Loucy (cell line): ENCODE data around the gene SPATA25.

ENCODE experiments used
- H2AFZ ChIP-seq: fragments of 200-600 bp; sonication (generic); 2 replicates; pipeline ENCODE4 v1.6.0; 2016; ENCODE audit warnings: antibody characterized with exemption, mild to moderate bottlenecking, low read length, moderate library complexity
- H3F3A ChIP-seq: fragments of 200-600 bp; 2 replicates; pipeline ENCODE4 v1.6.0; 2016; ENCODE audit warnings: antibody characterized with exemption, low read depth, mild to moderate bottlenecking
- H3K27me3 ChIP-seq: fragments of 200-600 bp; sonication (generic); 2 replicates; pipeline ENCODE4 v1.6.1; 2014; ENCODE audit warnings: low read length, mild to moderate bottlenecking; ENCODE audit not compliant: insufficient read depth, poor library complexity, severe bottlenecking
- H3K36me3 ChIP-seq: fragments of 200-600 bp; sonication (generic); 2 replicates; pipeline ENCODE4 v1.6.1; 2016; ENCODE audit warnings: low read length; ENCODE audit not compliant: insufficient read depth
- H3K4me1 ChIP-seq: fragments of 200-600 bp; sonication (generic); 2 replicates; pipeline ENCODE4 v1.5.1; 2014; ENCODE audit warnings: low read length, mild to moderate bottlenecking; ENCODE audit not compliant: insufficient read depth, poor library complexity, severe bottlenecking
- H3K4me2 ChIP-seq: fragments of 200-600 bp; sonication (generic); 2 replicates; pipeline ENCODE4 v1.6.0; 2014; ENCODE audit warnings: antibody characterized with exemption, low read length, low read depth, mild to moderate bottlenecking; ENCODE audit not compliant: poor library complexity, severe bottlenecking
- H3K4me3 ChIP-seq: fragments of 200-600 bp; sonication (generic); 2 replicates; pipeline ENCODE4 v1.5.1; 2014; ENCODE audit warnings: low read length, mild to moderate bottlenecking, mixed read lengths; ENCODE audit not compliant: poor library complexity, severe bottlenecking
- H3K79me2 ChIP-seq: fragments of 200-600 bp; sonication (generic); 2 replicates; pipeline ENCODE4 v1.6.1; 2014; ENCODE audit warnings: low read length; ENCODE audit not compliant: insufficient read depth
- H3K9ac ChIP-seq: fragments of 200-600 bp; sonication (generic); 2 replicates; pipeline ENCODE4 v1.6.0; 2014; ENCODE audit warnings: mild to moderate bottlenecking, low read depth, low read length, moderate library complexity; ENCODE audit not compliant: poor library complexity, severe bottlenecking
- H3K9me2 ChIP-seq: fragments of 200-600 bp; sonication (generic); replicated peaks from 2 replicates; pipeline ENCODE4 v1.6.1; 2016; ENCODE audit warnings: low read depth, low read length, mixed read lengths
- H3K9me3 ChIP-seq: fragments of 200-600 bp; sonication (generic); 2 replicates; pipeline ENCODE4 v1.6.1; 2014; ENCODE audit warnings: mild to moderate bottlenecking, antibody characterized with exemption, low read length, low read depth; ENCODE audit not compliant: insufficient read depth
- H4K20me1 ChIP-seq: fragments of 200-600 bp; sonication (generic); 2 replicates; pipeline ENCODE4 v1.6.0; 2014; ENCODE audit warnings: antibody characterized with exemption, low read length, mild to moderate bottlenecking; ENCODE audit not compliant: insufficient read depth, poor library complexity, severe bottlenecking
- CTCF ChIP-seq: fragments of 200-600 bp; sonication (generic); conservative IDR thresholded peaks from 2 replicates; pipeline ENCODE4 v1.5.1; 2014; ENCODE audit warnings: mild to moderate bottlenecking, antibody characterized with exemption, low read length
- EZH2phosphoT487 ChIP-seq: fragments of 200-600 bp; IDR thresholded peaks from 2 replicates; pipeline ENCODE4 v1.6.1; 2018; ENCODE audit warnings: antibody characterized with exemption, mild to moderate bottlenecking, moderate library complexity, borderline replicate concordance

Gene SPATA25

DNA sequence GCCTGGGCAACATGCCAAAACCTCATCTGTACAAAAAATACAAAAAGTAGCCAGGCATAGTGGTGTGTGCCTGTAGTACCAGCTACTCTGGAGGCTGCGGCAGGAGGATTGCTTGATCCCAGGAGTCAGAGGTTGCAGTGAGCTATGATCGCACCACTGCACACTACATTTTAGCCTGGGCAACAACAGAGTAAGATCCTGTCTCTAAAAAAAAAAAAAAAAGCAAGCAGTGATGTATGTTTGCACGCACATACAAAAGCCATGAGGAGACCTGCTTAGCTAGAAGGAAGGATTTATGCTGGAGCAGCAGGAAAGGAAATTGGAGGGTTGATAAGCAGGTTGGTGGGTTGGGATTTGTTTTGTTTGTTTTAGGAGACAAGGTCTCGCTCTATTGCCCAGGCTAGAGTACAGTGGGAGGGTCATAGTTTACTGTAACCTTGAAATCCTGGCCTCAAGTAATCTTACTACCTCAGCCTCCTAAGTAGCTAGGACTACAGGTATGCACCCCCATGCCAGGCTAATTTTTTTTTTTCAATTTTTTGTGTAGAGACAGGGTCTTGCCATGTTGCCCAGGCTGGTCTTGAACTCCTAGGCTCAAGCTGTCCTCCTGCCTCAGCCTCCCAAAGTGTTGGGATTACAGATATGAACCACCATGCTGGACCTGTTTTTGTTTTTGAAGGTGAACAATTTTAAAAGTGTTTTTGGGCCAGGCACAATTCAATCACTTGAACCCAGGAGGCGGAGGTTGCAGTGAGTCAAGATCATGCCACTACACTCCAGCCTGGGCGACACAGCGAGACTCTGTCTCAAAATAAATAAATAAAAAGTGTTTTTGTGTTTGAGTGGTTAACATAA, 26.0 kb downstream of the SPATA25 start:
- Histone ChIP-seq H3K4me1 (peaks cover 26% of the 10 kb centered on the region), H3K9me2 (no peaks in the 10 kb centered on the region), H3K36me3 (no peaks in the 10 kb centered on the region), H3K4me3 (no peak overlapping the region), H3K9me3 (no peaks in the 10 kb centered on the region), H2AFZ (no peak overlapping the region), H3K9ac (no peak overlapping the region), H3F3A (no peaks in the 10 kb centered on the region), H3K27me3 (no peaks in the 10 kb centered on the region), H3K79me2 (peaks cover 24% of the 10 kb centered on the region), H4K20me1 (peaks cover 3% of the 10 kb centered on the region), H3K4me2 (peak overlapping the region; percentile 17)
- TF ChIP-seq EZH2phosphoT487 (no peak), CTCF (no peak)

DNA sequence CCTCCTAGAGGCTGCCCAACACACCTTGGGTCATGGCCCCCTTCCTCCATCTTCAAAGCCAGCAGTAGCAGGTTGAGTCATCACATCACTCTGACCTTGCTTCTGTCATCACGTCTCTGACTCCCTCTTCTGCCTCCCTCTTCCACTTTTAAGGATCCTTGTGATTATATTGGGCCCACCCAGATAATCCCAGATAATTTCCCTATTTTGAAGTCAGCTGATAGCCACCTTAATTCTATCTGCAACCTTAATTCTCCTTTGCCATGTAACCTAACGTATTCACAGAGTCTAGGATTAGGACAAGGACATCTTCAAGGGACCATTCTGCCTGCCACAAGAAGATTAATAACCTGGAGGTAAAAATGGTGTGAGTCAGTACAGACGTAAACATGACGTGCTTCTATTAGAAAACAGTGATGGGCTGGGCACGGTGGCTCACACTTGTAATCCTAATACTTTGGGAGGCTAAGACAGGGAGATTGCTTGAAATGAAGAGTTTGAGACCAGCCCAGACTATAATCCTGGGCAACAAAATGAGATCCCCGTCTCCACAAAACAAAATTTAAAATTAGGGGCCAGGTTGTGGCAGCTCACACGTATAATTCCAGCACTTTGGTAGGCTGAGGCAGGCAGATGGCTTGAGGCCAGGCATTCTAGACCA, 26.7 kb downstream of the SPATA25 start:
- Histone ChIP-seq H2AFZ (no peak overlapping the region), H3K36me3 (no peaks in the 10 kb centered on the region), H3K9me3 (no peaks in the 10 kb centered on the region), H3K4me1 (peaks cover 33% of the 10 kb centered on the region), H3K27me3 (no peaks in the 10 kb centered on the region), H3K4me3 (no peak overlapping the region), H3K4me2 (peak overlapping the region; percentile 17), H3K9me2 (no peaks in the 10 kb centered on the region), H4K20me1 (peaks cover 3% of the 10 kb centered on the region), H3F3A (no peaks in the 10 kb centered on the region), H3K79me2 (peaks cover 32% of the 10 kb centered on the region), H3K9ac (no peak overlapping the region)
- TF ChIP-seq CTCF = no peak
- TF ChIP-seq EZH2phosphoT487 = no peak

DNA sequence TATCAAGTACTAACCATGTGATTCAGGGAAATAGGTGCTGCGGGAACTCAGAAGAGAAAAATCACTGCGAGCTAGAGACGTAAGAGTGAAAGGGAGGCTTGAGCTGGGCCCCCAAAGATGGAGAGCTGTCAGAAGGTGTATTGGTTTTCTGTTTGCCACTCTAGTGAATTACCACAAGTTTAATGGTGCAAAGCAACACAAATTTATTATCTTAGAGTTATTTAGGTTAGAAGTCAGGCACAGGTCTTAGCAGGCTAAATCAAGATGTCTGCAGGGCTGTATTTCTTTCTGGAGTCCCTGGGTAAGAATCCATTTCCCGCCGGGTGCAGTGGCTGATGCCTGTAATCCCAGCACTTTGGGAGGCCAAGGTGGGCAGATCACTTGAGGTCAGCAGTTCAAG, 27.5 kb downstream of the SPATA25 start:
- H2AFZ ChIP-seq = no peak overlapping the region
- peaks cover 35% of the 10 kb centered on the region for H3K79me2 ChIP-seq
- peaks cover 38% of the 10 kb centered on the region for H3K4me1 ChIP-seq
- H3K27me3 ChIP-seq = no peaks in the 10 kb centered on the region
- TF ChIP-seq EZH2phosphoT487 = no peak
- no peak for TF ChIP-seq CTCF
- no peaks in the 10 kb centered on the region for H3K9me3 ChIP-seq
- H3F3A ChIP-seq = no peaks in the 10 kb centered on the region
- no peaks in the 10 kb centered on the region for H3K9me2 ChIP-seq
- H3K4me3 ChIP-seq = no peak overlapping the region
- no peaks in the 10 kb centered on the region for H3K36me3 ChIP-seq
- H3K4me2 ChIP-seq = peak overlapping the region; percentile 91
- no peak overlapping the region for H3K9ac ChIP-seq
- peaks cover 3% of the 10 kb centered on the region for H4K20me1 ChIP-seq
